HUES64 (cell line): ENCODE results near the gene EXOC6.
A peak's percentile ranks its signal among the peaks of the same experiment; 100 is the strongest.

Source experiments
- H3K27ac ChIP-seq: 2 replicates; pipeline ENCODE4 v1.7.0; 2013; ENCODE audit warnings: low read depth, low read length, inconsistent platforms
- H3K27me3 ChIP-seq: 2 replicates; pipeline ENCODE4 v1.6.1; 2013; ENCODE audit warnings: mild to moderate bottlenecking, low read length; ENCODE audit not compliant: insufficient read depth
- H3K36me3 ChIP-seq: 2 replicates; pipeline ENCODE4 v1.6.1; 2013; ENCODE audit warnings: mild to moderate bottlenecking, low read length; ENCODE audit not compliant: insufficient read depth
- H3K4me1 ChIP-seq: 2 replicates; pipeline ENCODE4 v1.6.1; 2013; ENCODE audit warnings: mild to moderate bottlenecking, low read length, moderate library complexity; ENCODE audit not compliant: insufficient read depth
- H3K4me3 ChIP-seq: 2 replicates; pipeline ENCODE4 v1.5.1; 2013; ENCODE audit warnings: mild to moderate bottlenecking, low read length, moderate library complexity
- H3K9ac ChIP-seq: 2 replicates; pipeline ENCODE4 v1.6.1; 2013; ENCODE audit warnings: mild to moderate bottlenecking, low read depth, low read length
- H3K9me3 ChIP-seq: 2 replicates; pipeline ENCODE4 v1.6.1; 2013; ENCODE audit warnings: low read depth, low read length; ENCODE audit not compliant: insufficient read depth
- WGBS: fragments of 150-250, 120-280 bp; methylation state at CpG from one replicate; pipeline ENCODE4 v1.1.7; 2013; ENCODE audit warnings: missing lambda C conversion rate; 5-methylcytosine and 5-hydroxymethylcytosine counted together

The EXOC6 gene

GRCh38 chr10:93067443-93068365 is 219.4 kb downstream of the EXOC6 start:
- Histone ChIP-seq H3K27ac (no peak overlapping the region), H3K9me3 (no peaks in the 10 kb centered on the region), H3K4me1 (peaks cover 13% of the 10 kb centered on the region; the same call in 1 of the 2 replicates), H3K36me3 (no peaks in the 10 kb centered on the region), H3K9ac (no peak overlapping the region), H3K27me3 (peaks cover 100% of the 10 kb centered on the region), H3K4me3 (peak overlapping the region; percentile 46)
- WGBS = 29% methylated on average over 17 of the region's 17 CpGs

- 10% methylated on average over 73 of the region's 73 CpGs for WGBS
Measured at GRCh38 chr10:93068411-93069244, 220.3 kb downstream of the EXOC6 start.

DNA sequence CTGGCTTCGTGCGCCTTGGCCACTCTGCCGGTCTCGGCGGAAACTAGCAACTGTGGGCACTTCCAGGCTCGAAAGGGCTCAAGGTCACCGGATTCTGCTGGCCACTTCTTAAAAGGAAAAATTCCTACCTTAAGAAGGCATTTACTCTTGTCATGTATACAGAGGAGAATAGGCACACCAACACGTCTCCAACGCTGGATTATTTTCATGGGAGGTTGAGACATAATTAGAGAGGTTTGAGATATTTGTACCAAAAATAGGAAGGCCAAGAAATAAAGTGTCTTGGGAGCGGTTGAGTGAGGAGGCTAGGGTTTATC is 220.9 kb downstream of the EXOC6 start:
- no peaks in the 10 kb centered on the region for H3K9me3 ChIP-seq
- peaks cover 100% of the 10 kb centered on the region for H3K27me3 ChIP-seq
- 62% methylated on average over 10 of the region's 10 CpGs for WGBS
- no peak overlapping the region for H3K9ac ChIP-seq
- H3K4me3 ChIP-seq = no peak overlapping the region; the same call in 1 of the 2 replicates
- peaks cover 13% of the 10 kb centered on the region; the same call in 1 of the 2 replicates for H3K4me1 ChIP-seq
- no peaks in the 10 kb centered on the region for H3K36me3 ChIP-seq
- no peak overlapping the region for H3K27ac ChIP-seq

More at GRCh38 chr10:93068411-93069244, 220.3 kb downstream of the EXOC6 start:
- H3K4me3 ChIP-seq = peak overlapping the region; percentile 46
- H3K9me3 ChIP-seq = no peaks in the 10 kb centered on the region
- peaks cover 100% of the 10 kb centered on the region for H3K27me3 ChIP-seq
- peaks cover 13% of the 10 kb centered on the region; the same call in 1 of the 2 replicates for H3K4me1 ChIP-seq
- H3K27ac ChIP-seq = no peak overlapping the region
- no peak overlapping the region for H3K9ac ChIP-seq
- H3K36me3 ChIP-seq = no peaks in the 10 kb centered on the region

GRCh38 chr10:93070378-93071176 is 222.3 kb downstream of the EXOC6 start:
- 63% methylated on average over 5 of the region's 5 CpGs for WGBS
- no peak overlapping the region for H3K27ac ChIP-seq
- no peaks in the 10 kb centered on the region for H3K9me3 ChIP-seq
- no peak overlapping the region for H3K9ac ChIP-seq
- H3K4me1 ChIP-seq = peaks cover 15% of the 10 kb centered on the region
- H3K4me3 ChIP-seq = no peak overlapping the region; the same call in 1 of the 2 replicates
- H3K27me3 ChIP-seq = peaks cover 100% of the 10 kb centered on the region
- no peaks in the 10 kb centered on the region for H3K36me3 ChIP-seq

- Histone ChIP-seq H3K9ac (no peak overlapping the region), H3K4me1 (peaks cover 18% of the 10 kb centered on the region), H3K27me3 (peaks cover 100% of the 10 kb centered on the region), H3K9me3 (no peaks in the 10 kb centered on the region), H3K27ac (no peak overlapping the region), H3K36me3 (no peaks in the 10 kb centered on the region), H3K4me3 (no peak overlapping the region; the same call in 1 of the 2 replicates)
- 37% methylated on average over 7 of the region's 7 CpGs for WGBS
Measured at GRCh38 chr10:93071177-93071472, 222.8 kb downstream of the EXOC6 start.

GRCh38 chr10:93071674-93072224 is 223.4 kb downstream of the EXOC6 start:
- peak overlapping the region; percentile 69 for H3K4me3 ChIP-seq
- H3K27ac ChIP-seq = no peak overlapping the region
- peaks cover 100% of the 10 kb centered on the region for H3K27me3 ChIP-seq
- WGBS = 1% methylated on average over 36 of the region's 37 CpGs
- H3K4me1 ChIP-seq = peaks cover 23% of the 10 kb centered on the region
- H3K9ac ChIP-seq = no peak overlapping the region
- H3K36me3 ChIP-seq = peaks cover 5% of the 10 kb centered on the region; the same call in 1 of the 2 replicates
- no peaks in the 10 kb centered on the region for H3K9me3 ChIP-seq

- WGBS = 1% methylated on average over 27 of the region's 27 CpGs
- Histone ChIP-seq H3K4me1 (peaks cover 26% of the 10 kb centered on the region), H3K9ac (no peak overlapping the region), H3K9me3 (no peaks in the 10 kb centered on the region), H3K27ac (no peak overlapping the region), H3K4me3 (peak overlapping the region; percentile 69), H3K36me3 (peaks cover 9% of the 10 kb centered on the region; the same call in 1 of the 2 replicates), H3K27me3 (peaks cover 99% of the 10 kb centered on the region)
Measured at GRCh38 chr10:93072225-93072712, 223.9 kb downstream of the EXOC6 start.

DNA sequence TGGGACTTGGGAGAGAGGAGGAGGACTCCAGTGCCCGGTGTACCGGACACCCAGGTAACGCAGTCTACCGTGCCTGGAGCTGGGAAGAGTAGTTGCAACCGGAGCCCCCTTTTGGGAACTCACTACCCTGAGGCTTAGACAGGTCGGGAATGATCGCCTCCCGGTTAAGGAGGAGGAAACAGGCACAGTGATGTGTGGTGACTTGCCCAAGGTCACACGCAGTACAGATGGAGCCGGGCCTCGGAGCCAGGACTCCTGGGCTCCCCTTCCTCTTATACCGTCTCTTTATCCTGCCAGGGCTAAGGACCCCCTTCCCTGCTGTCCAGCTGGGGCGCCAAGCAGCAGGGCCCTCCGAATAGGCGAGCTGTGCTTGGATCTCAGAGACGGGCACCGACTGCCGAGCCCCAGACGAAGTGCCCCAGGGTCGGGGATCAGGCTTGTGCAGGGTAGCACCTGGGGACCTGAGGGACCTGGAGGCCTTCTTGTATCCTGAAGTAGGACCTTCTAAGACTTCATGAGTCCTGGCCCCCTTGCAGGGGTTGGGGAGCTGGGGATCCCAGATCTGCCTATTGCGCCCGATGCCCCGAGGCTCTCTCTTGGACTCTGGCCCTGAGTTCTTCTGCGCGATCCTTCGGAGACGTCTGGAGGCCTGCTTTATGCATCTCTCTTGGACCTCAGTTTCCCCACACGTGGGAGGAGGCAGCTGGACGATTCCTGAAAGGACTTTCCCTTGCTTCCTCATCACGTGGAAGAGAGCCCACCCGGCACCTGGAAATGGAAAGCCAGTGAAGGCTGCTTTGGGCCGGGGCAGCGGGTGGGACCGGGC is 224.6 kb downstream of the EXOC6 start:
- peaks cover 23% of the 10 kb centered on the region for H3K4me1 ChIP-seq
- peaks cover 13% of the 10 kb centered on the region for H3K36me3 ChIP-seq
- no peak overlapping the region for H3K27ac ChIP-seq
- H3K9me3 ChIP-seq = no peaks in the 10 kb centered on the region
- H3K27me3 ChIP-seq = peaks cover 94% of the 10 kb centered on the region
- 3% methylated on average over 34 of the region's 34 CpGs for WGBS
- no peak overlapping the region for H3K9ac ChIP-seq
- peak overlapping the region; percentile 69 for H3K4me3 ChIP-seq

GRCh38 chr10:93073539-93074146 is 225.3 kb downstream of the EXOC6 start, which contains the start of gene CYP26A1:
Gene CYP26A1, plus strand, starts transcription at chr10:93073893. Its CDS starts 42 bp downstream, at chr10:93073935.
- Histone ChIP-seq H3K27me3 (peaks cover 87% of the 10 kb centered on the region), H3K9ac (peak within 1 kb of the TSS; percentile 56)
- under 1% methylated on average over 52 of the region's 52 CpGs for whole genome bisulfite sequencing

More at GRCh38 chr10:93073539-93074146, 225.3 kb downstream of the EXOC6 start, which contains the start of gene CYP26A1:
- H3K27ac ChIP-seq = no peak within 1 kb of the TSS
- peak within 1 kb of the TSS; percentile 69 for H3K4me3 ChIP-seq
- H3K9me3 ChIP-seq = no peaks in the 10 kb centered on the region
- peaks cover 13% of the 10 kb centered on the region for H3K36me3 ChIP-seq
- H3K4me1 ChIP-seq = peaks cover 20% of the 10 kb centered on the region
